Right lobe of liver (tissue), 6 donors: ENCODE results near the gene PANK2. TPM values are rescaled to one million over a fixed set of nuclear protein-coding genes. Genes with fewer than 3 reads are reported as not detected.

Source experiments
- ATAC-seq, 4 donors: fragments of 200-7000 bp; cut with Tn5 transposase; one replicate each; pipeline ENCODE4 v1.9.1; 2020; ENCODE audit warnings: mild to moderate bottlenecking in 4 of 4, moderate library complexity in 4 of 4
- DNase-seq, 3 donors: peaks; one replicate each; pipeline ENCODE4 v3.0.0-alpha.2; 2020
- H3K27ac ChIP-seq, 3 donors: fragments of 200-600 bp; one replicate each; pipeline ENCODE4 v1.8.0; 2022
- H3K27me3 ChIP-seq, 2 donors: fragments of 200-600 bp; one replicate each; pipeline ENCODE4 v1.8.0; 2022
- H3K36me3 ChIP-seq, 4 donors: fragments of 200-600 bp; sonication (generic) in 1 of 4; one replicate each; pipeline versions ENCODE4 v1.5.1 to v1.8.0; 2017 to 2022; ENCODE audit warnings: control low read depth in 1 of 4
- H3K4me1 ChIP-seq, 4 donors: fragments of 200-600 bp; sonication (generic) in 1 of 4; one replicate each; pipeline versions ENCODE4 v1.5.1 to v1.8.0; 2017 to 2022; ENCODE audit warnings: control low read depth in 1 of 4
- H3K4me3 ChIP-seq, 3 donors: fragments of 200-600 bp; one replicate each; pipeline ENCODE4 v1.8.0; 2022
- H3K9me3 ChIP-seq, 4 donors: fragments of 200-600 bp; sonication (generic) in 1 of 4; one replicate each; pipeline versions ENCODE4 v1.5.1 to v1.8.0; 2017 to 2022; ENCODE audit warnings: control low read depth in 1 of 4
- POLR2A ChIP-seq: fragments of 450-650 bp; IDR thresholded peaks from one replicate; pipeline ENCODE4 v1.6.1; 2017; ENCODE audit warnings: antibody characterized with exemption, mild to moderate bottlenecking
- WGBS: methylation state at CpG from one replicate; pipeline ENCODE4 v1.1.6; 2018; ENCODE audit warnings: low coverage, low lambda C conversion rate; ENCODE audit not compliant: insufficient coverage; ENCODE audit errors: missing lambda C conversion rate; 5-methylcytosine and 5-hydroxymethylcytosine counted together
- intact Hi-C, 2 donors: fragments of 100-400 bp; cut with DNase I; formaldehyde crosslinking; loops; one replicate each; pipeline versions ENCODE4 v1.11.2 to v1.14.1; 2022
- total RNA-seq, 6 experiments: library from RNA; depleted of rRNA in 2 of 6; stranded (reverse); fragments of >200 nt in 2 of 6; fragmentation: NEBNext Ultra II Directional in 3 of 6; extraction: Animal tissue kit (Norgen Biotek cat#: 25700) in 3 of 6; gene quantifications; one replicate each; pipeline versions ENCODE4 v1.1.0 to v1.2.4, GENCODE V29; 2016 to 2023
- TF ChIP-seq, protein P1 (sequence below), 4 donors: fragments of 200-600 bp in 3 of 4; fragments of 450-650 bp in 1 of 4; IDR thresholded peaks; one replicate each; pipeline versions ENCODE4 v1.5.1 to v1.8.0; 2016 to 2022; ENCODE audit warnings: antibody characterized with exemption in 4 of 4, mild to moderate bottlenecking in 2 of 4
- donor health status: DM: no; HTN: yes; CAD: no.
- donor health status: DM: no; HTN: no; CAD: no.
- donor health status: DM: no; HTN: no; CAD: no.
- donor health status: DM: no; HTN: yes; CAD: no.
- donor health status: DM: no; HTN: yes; CAD: no.

Gene PANK2
- total RNA-seq, 6 experiments from 2014 or later = 13.0 to 17.8 (median 13.8) TPM

DNA sequence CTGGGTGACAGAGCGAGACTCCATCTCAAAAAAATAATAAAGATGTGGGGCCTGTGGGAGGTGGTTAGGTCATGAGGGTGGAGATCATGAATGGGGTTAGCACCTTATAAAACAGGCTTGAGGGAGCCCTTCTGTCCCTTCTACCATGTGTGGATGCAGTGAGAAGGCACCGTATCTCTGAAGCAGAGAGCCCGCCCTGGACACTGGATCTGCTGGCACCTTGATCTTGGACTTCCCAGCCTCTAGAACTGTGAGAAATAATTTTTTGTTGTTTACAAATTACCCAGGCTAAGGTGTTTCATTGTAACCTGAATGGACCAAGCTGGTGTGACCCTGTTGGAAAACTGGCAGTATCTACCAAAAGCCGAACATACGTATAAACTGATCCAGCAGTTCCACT is 15.7 kb upstream of the PANK2 start:
- DNase-seq = no peak
- Histone ChIP-seq H3K4me1 (no peaks in the 10 kb centered on the region), H3K36me3 (peaks cover 0 to 14% (median 4%) of the 10 kb centered on the region in 4 donors), H3K27ac (no peak overlapping the region), H3K27me3 (no peaks in the 10 kb centered on the region), H3K4me3 (no peak overlapping the region), H3K9me3 (no peaks in the 10 kb centered on the region)
- WGBS = 96% methylated on average over 5 of the region's 5 CpGs
- no peak for ATAC-seq
- intact Hi-C loops = no loop called here
- no peak for TF ChIP-seq POLR2A
- TF ChIP-seq, protein P1, sequence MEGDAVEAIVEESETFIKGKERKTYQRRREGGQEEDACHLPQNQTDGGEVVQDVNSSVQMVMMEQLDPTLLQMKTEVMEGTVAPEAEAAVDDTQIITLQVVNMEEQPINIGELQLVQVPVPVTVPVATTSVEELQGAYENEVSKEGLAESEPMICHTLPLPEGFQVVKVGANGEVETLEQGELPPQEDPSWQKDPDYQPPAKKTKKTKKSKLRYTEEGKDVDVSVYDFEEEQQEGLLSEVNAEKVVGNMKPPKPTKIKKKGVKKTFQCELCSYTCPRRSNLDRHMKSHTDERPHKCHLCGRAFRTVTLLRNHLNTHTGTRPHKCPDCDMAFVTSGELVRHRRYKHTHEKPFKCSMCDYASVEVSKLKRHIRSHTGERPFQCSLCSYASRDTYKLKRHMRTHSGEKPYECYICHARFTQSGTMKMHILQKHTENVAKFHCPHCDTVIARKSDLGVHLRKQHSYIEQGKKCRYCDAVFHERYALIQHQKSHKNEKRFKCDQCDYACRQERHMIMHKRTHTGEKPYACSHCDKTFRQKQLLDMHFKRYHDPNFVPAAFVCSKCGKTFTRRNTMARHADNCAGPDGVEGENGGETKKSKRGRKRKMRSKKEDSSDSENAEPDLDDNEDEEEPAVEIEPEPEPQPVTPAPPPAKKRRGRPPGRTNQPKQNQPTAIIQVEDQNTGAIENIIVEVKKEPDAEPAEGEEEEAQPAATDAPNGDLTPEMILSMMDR (IDR thresholded peaks at IDR 0.05) = no peak

DNA sequence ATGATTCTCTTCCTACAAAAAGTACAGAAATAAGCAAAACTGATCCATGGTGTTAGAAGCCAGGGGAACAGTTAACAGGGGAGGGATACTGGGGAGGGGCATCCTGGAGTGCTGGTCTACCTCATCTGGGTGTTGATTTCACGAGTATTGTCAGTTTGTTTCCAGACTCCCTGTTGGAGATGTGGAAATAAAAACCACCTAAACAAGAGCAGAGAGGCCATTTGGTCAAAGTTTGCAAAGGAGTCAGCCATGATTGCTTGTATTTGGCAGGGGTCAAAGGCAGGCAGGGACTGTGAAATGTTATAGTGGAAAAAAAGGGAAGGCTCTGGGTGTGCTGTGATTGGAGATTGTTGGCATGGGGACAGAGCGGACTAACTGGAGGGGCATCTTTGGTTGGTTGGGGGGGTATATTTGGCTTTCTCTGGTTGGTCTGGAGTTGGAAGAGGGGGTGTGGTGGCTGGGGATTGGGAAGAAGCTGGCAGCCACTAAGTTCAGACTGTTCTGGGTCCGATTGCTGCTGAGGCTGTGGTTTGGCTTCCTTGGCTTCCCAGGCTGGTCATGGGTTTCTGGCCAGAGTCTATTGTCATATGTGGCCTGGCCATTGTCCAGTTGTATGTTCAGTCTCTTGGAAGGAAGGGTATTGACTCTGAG is 14.9 kb upstream of the PANK2 start:
- intact Hi-C loops = no loop called here
- Histone ChIP-seq H3K4me3 (no peak overlapping the region), H3K9me3 (no peaks in the 10 kb centered on the region), H3K36me3 (peaks cover 0 to 14% (median 4%) of the 10 kb centered on the region in 4 donors), H3K4me1 (no peaks in the 10 kb centered on the region), H3K27me3 (no peaks in the 10 kb centered on the region), H3K27ac (no peak overlapping the region)
- TF ChIP-seq, protein P1 (IDR thresholded peaks at IDR 0.05) = no peak
- TF ChIP-seq POLR2A = no peak
- DNase-seq (no peak), ATAC-seq (no peak)
- 69% methylated on average over 2 of the region's 3 CpGs for WGBS

DNA sequence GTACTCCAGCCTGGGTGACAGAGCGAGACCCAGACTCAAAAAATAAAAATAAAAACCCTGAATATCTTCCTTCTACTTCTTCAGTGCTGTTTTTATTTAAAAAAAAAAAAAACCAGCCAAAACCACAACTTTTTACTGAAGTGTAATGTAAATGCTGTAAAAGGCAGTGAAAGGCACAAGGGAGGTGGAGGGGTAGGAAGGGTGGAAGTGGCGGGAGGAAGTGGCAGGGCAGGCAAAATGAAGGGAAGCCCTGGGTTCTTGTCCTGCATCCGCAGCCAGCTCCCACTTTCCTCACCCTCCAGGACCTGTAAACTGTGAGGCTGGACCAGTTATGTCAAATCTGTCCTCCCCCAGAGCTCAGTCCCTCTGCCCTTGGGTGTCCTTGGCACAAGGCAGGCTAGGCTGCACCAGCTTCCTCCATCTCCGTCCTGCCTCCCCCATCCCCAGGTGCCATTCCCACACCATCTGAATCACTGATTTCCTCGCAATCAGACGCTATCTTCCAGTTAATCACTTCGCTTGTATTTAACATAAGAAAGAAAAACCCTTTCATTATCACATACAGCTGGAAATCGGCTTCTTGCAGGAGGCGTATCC is 13.7 kb upstream of the PANK2 start:
- ATAC-seq (peak in 3 of 4 donors; percentile 27 to 43 (median 31)), DNase-seq (no peak)
- intact Hi-C loops = no loop called here
- Histone ChIP-seq H3K4me1 (no peaks in the 10 kb centered on the region), H3K4me3 (no peak overlapping the region), H3K27me3 (no peaks in the 10 kb centered on the region), H3K36me3 (peaks cover 0 to 14% (median 4%) of the 10 kb centered on the region in 4 donors), H3K27ac (no peak overlapping the region), H3K9me3 (no peaks in the 10 kb centered on the region)
- TF ChIP-seq, protein P1 (IDR thresholded peaks at IDR 0.05) = no peak
- TF ChIP-seq POLR2A = no peak
- 75% methylated on average over 8 of the region's 9 CpGs for WGBS

DNA sequence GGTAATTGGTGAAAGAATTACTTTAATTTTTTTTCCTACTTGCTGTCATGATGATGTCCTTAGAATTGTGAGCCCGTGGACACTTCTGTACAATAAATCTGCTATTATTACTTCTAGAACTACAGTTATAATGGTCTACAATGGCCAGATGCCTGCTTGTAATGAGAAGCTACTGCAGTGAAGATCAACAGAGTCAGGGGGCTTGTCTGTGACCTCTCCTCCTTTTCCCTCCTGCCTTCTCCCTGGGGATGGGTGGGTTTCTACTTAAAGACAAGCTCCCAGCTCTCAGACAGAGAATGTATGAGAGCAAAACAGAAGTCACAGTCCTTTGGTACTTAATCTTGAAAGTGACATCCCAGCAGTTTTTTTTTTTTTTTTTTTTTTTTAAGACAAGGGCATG is 13.2 kb upstream of the PANK2 start:
- intact Hi-C loops = no loop called here
- no peak for TF ChIP-seq POLR2A
- TF ChIP-seq, protein P1 (IDR thresholded peaks at IDR 0.05) = no peak
- ATAC-seq (no peak), DNase-seq (no peak)
- 90% methylated on average over 1 of the region's 1 CpG for WGBS
- Histone ChIP-seq H3K9me3 (no peaks in the 10 kb centered on the region), H3K27me3 (no peaks in the 10 kb centered on the region), H3K4me1 (no peaks in the 10 kb centered on the region), H3K4me3 (no peak overlapping the region), H3K27ac (no peak overlapping the region), H3K36me3 (peaks cover 0 to 14% (median 4%) of the 10 kb centered on the region in 4 donors)
